GM12891 (cell line): ENCODE measurements around the gene CCDC97.

Source experiments
- POLR2A ChIP-seq: IDR thresholded peaks from 2 replicates; pipeline ENCODE4 v1.6.1; 2011; ENCODE audit warnings: low read depth, low read length, control low read depth
- POLR2AphosphoS5 ChIP-seq: IDR thresholded peaks from 2 replicates; pipeline ENCODE4 v1.6.1; 2011; ENCODE audit warnings: low read depth, low read length, control low read depth

GRCh38 chr19:41300555-41300954 is 9.4 kb upstream of the CCDC97 start:
- TF ChIP-seq POLR2AphosphoS5 = no peak
- TF ChIP-seq POLR2A = no peak
